Measurements from ENCODE around the gene IGSF9B.
"Not testable (repeated sequence)": the region's sequence is repeated elsewhere in the genome, so short reads cannot be mapped to it uniquely, and the experiment has no call there.

The IGSF9B gene

GRCh38 chr11:133956650-133957633, at the start of gene IGSF9B:
Gene IGSF9B, minus strand, starts transcription at chr11:133956968. Its CDS starts 214 bp downstream, at chr11:133956754.
- DNase-seq = peak; percentile 94

- DNase-seq = no peak
Observed at GRCh38 chr11:134004496-134005172, 47.9 kb upstream of the IGSF9B start.

- no peak for DNase-seq
Observed at GRCh38 chr11:134003792-134004495, 47.2 kb upstream of the IGSF9B start.

- not testable (repeated sequence) for DNase-seq
Observed at GRCh38 chr11:134002819-134003218, 46.1 kb upstream of the IGSF9B start.

GRCh38 chr11:134002338-134002737, 45.6 kb upstream of the IGSF9B start:
- DNase-seq = not testable (repeated sequence)

GRCh38 chr11:134001596-134001995, 44.8 kb upstream of the IGSF9B start:
- no peak for DNase-seq

- DNase-seq = no peak
Observed at GRCh38 chr11:134001088-134001487, 44.3 kb upstream of the IGSF9B start.

- no peak for DNase-seq
Observed at GRCh38 chr11:133999355-133999754, 42.6 kb upstream of the IGSF9B start.

- no peak for DNase-seq
Observed at GRCh38 chr11:133997554-133997953, 40.8 kb upstream of the IGSF9B start.

GRCh38 chr11:133996671-133997070, 39.9 kb upstream of the IGSF9B start:
- DNase-seq = no peak

GRCh38 chr11:133995066-133995465, 38.3 kb upstream of the IGSF9B start:
- no peak for DNase-seq

GRCh38 chr11:133993921-133994320, 37.2 kb upstream of the IGSF9B start:
- DNase-seq = no peak

- DNase-seq = no peak
Observed at GRCh38 chr11:133993107-133993506, 36.3 kb upstream of the IGSF9B start.

GRCh38 chr11:133992121-133992520, 35.4 kb upstream of the IGSF9B start:
- no peak for DNase-seq

GRCh38 chr11:133991101-133991500, 34.3 kb upstream of the IGSF9B start:
- DNase-seq = no peak

- no peak for DNase-seq
Observed at GRCh38 chr11:133990501-133990900, 33.7 kb upstream of the IGSF9B start.

GRCh38 chr11:133988686-133989410, 32.1 kb upstream of the IGSF9B start:
- DNase-seq = no peak

- DNase-seq = no peak
Observed at GRCh38 chr11:133987171-133987570, 30.4 kb upstream of the IGSF9B start.

GRCh38 chr11:133985981-133986944, 29.5 kb upstream of the IGSF9B start:
- no peak for DNase-seq

GRCh38 chr11:133984828-133985227, 28.1 kb upstream of the IGSF9B start:
- no peak for DNase-seq

- no peak for DNase-seq
Observed at GRCh38 chr11:133983660-133984316, 27.0 kb upstream of the IGSF9B start.
